GM04503 (cell line): ENCODE measurements around the gene RPL31.

Source experiments
- DNase-seq: peaks from one replicate; pipeline ENCODE4 v3.0.0-alpha.2; 2012; ENCODE audit warnings: low read depth

Gene RPL31

GRCh38 chr2:101001691-101002561, at the start of gene RPL31:
TSS of gene RPL31 (plus strand) at chr2:101002289. CDS start at chr2:101002702, 413 bp downstream.
- DNase-seq = peak; percentile 73

- no peak for DNase-seq
Observed at GRCh38 chr2:100952512-100952911, 49.6 kb upstream of the RPL31 start.

- no peak for DNase-seq
Observed at GRCh38 chr2:100953406-100954043, 48.6 kb upstream of the RPL31 start.

GRCh38 chr2:100954044-100954420, 48.1 kb upstream of the RPL31 start:
- DNase-seq = no peak

- DNase-seq = no peak
Observed at GRCh38 chr2:100955226-100955625, 46.9 kb upstream of the RPL31 start.

GRCh38 chr2:100956081-100956480, 46.0 kb upstream of the RPL31 start:
- no peak for DNase-seq

GRCh38 chr2:100957996-100958653, 44.0 kb upstream of the RPL31 start:
- DNase-seq = peak; percentile 99

GRCh38 chr2:100959225-100959880, 42.7 kb upstream of the RPL31 start:
- no peak for DNase-seq

- no peak for DNase-seq
Observed at GRCh38 chr2:100960688-100961087, 41.4 kb upstream of the RPL31 start.

- no peak for DNase-seq
Observed at GRCh38 chr2:100962366-100963025, 39.6 kb upstream of the RPL31 start.

GRCh38 chr2:100963026-100963375, 39.1 kb upstream of the RPL31 start:
- no peak for DNase-seq

- no peak for DNase-seq
Observed at GRCh38 chr2:100964222-100964621, 37.9 kb upstream of the RPL31 start.

- DNase-seq = no peak
Observed at GRCh38 chr2:100964681-100965169, 37.4 kb upstream of the RPL31 start.

- no peak for DNase-seq
Observed at GRCh38 chr2:100965596-100965995, 36.5 kb upstream of the RPL31 start.

GRCh38 chr2:100967716-100968115, 34.4 kb upstream of the RPL31 start:
- no peak for DNase-seq

GRCh38 chr2:100968146-100969145, 33.6 kb upstream of the RPL31 start:
- DNase-seq = no peak

- DNase-seq = no peak
Observed at GRCh38 chr2:100969998-100970397, 32.1 kb upstream of the RPL31 start.

GRCh38 chr2:100971221-100971620, 30.9 kb upstream of the RPL31 start:
- DNase-seq = no peak

GRCh38 chr2:100972452-100972851, 29.6 kb upstream of the RPL31 start:
- no peak for DNase-seq

- DNase-seq = no peak
Observed at GRCh38 chr2:100974712-100975520, 27.2 kb upstream of the RPL31 start.
